Testis (tissue), 2 donors: ENCODE measurements around the gene STARD13.

Experiments
- CTCF ChIP-seq, 3 experiments: fragments of 450-650 bp in 2 of 3; fragments of 200-600 bp in 1 of 3; sonication (generic) in 1 of 3; IDR thresholded peaks; one replicate each; pipeline ENCODE4 v1.5.1; 2016 to 2019; ENCODE audit warnings: antibody characterized with exemption in 3 of 3, mild to moderate bottlenecking in 2 of 3, moderate library complexity in 1 of 3
- POLR2A ChIP-seq: fragments of 450-650 bp; IDR thresholded peaks from one replicate; pipeline ENCODE4 v1.6.1; 2017; ENCODE audit warnings: antibody characterized with exemption, mild to moderate bottlenecking, moderate library complexity

- TF ChIP-seq POLR2A (no peak), CTCF (IDR thresholded peaks at IDR 0.05) (no peak)
Measured at GRCh38 chr13:33229446-33230177, 55.9 kb downstream of the STARD13 start.
